Dendritic cell treated with granulocyte-macrophage colony-stimulating factor and Interleukin-4, amounts not matched to agents 40 ng/mL and 50 ng/mL, for 4 days (primary cell): Measurements from ENCODE around the gene KCNN4.

ENCODE experiments used
- H3K27ac Mint-ChIP-seq: one replicate; pipeline ENCODE4 v1.8.0; 2022; ENCODE audit warnings: mild to moderate bottlenecking, mixed read lengths
- H3K27me3 Mint-ChIP-seq: one replicate; pipeline ENCODE4 v1.8.0; 2022; ENCODE audit warnings: mild to moderate bottlenecking, mixed read lengths
- H3K36me3 Mint-ChIP-seq: one replicate; pipeline ENCODE4 v1.8.0; 2022; ENCODE audit warnings: low read depth, mixed read lengths
- H3K4me1 Mint-ChIP-seq: one replicate; pipeline ENCODE4 v1.8.0; 2022; ENCODE audit warnings: low read depth, mixed read lengths
- H3K4me3 Mint-ChIP-seq: one replicate; pipeline ENCODE4 v1.8.0; 2022; ENCODE audit warnings: mild to moderate bottlenecking, moderate library complexity, mixed read lengths
- H3K9me3 Mint-ChIP-seq: one replicate; pipeline ENCODE4 v1.8.0; 2022; ENCODE audit warnings: mixed read lengths
- intact Hi-C: fragments of 100-400 bp; cut with micrococcal nuclease; formaldehyde crosslinking; loops from one replicate; pipeline ENCODE4 v1.15.0; 2022

Gene KCNN4

GRCh38 chr19:43721469-43722048, 59.2 kb downstream of the KCNN4 start:
- Mint-ChIP-seq H3K36me3 (no peaks in the 10 kb centered on the region), H3K27ac (peak overlapping the region; percentile 72)
- intact Hi-C loops, result no loop called here

GRCh38 chr19:43720936-43721335, 59.8 kb downstream of the KCNN4 start:
- peak overlapping the region; percentile 72 for H3K27ac Mint-ChIP-seq
- H3K36me3 Mint-ChIP-seq, result no peaks in the 10 kb centered on the region
- H3K4me1 Mint-ChIP-seq, result peaks cover 25% of the 10 kb centered on the region
- intact Hi-C loops, result no loop called here
- no peaks in the 10 kb centered on the region for H3K9me3 Mint-ChIP-seq
- no peak overlapping the region for H3K4me3 Mint-ChIP-seq
- peaks cover 34% of the 10 kb centered on the region for H3K27me3 Mint-ChIP-seq

More at GRCh38 chr19:43721469-43722048, 59.2 kb downstream of the KCNN4 start:
- Mint-ChIP-seq H3K9me3 (no peaks in the 10 kb centered on the region), H3K27me3 (peaks cover 28% of the 10 kb centered on the region), H3K4me3 (no peak overlapping the region), H3K4me1 (peaks cover 29% of the 10 kb centered on the region)

DNA sequence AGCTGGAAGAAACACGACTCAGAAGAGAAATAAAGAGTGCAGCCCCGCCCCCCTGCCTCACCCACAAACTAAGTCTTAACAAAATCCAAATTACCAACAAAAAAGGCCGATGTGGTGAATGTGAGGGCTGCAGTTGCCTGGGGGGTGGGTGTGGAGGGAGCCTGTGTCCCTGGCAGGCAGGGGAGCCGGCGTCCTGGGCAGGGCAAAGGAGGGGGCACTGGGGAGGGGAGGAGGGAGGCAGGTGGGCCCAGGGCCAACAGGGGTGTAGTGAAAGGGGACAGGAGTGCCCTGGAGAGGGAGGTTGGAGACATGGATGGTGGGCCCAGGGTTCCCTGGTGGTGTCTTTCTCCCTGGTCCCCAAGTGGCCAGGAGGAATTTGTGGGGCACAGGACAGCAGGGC, 60.9 kb downstream of the KCNN4 start:
- no peak overlapping the region for H3K4me3 Mint-ChIP-seq
- peak overlapping the region; percentile 13 for H3K27ac Mint-ChIP-seq
- no peaks in the 10 kb centered on the region for H3K36me3 Mint-ChIP-seq
- H3K4me1 Mint-ChIP-seq, result peaks cover 15% of the 10 kb centered on the region
- no peaks in the 10 kb centered on the region for H3K9me3 Mint-ChIP-seq
- intact Hi-C loops, result no loop called here
- peaks cover 39% of the 10 kb centered on the region for H3K27me3 Mint-ChIP-seq

DNA sequence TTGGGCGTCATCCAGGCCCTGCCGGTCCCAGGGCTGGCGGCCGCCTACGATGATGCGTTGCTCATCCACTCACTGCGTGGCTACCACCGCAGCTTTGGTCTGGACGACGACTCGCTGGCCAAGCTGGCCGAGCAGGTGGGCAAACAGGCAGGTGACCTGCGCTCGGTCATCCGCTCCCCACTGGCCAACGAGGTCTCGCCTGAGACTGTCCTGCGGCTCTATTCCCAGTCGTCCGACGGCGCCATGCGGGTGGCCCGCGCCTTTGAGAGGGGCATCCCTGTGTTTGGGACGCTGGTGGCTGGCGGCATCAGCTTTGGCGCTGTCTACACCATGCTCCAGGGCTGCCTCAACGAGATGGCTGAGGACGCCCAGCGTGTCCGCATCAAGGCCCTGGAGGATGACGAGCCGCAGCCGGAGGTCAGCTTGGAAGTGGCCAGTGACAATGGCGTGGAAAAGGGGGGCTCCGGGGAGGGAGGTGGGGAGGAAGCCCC, 61.4 kb downstream of the KCNN4 start:
- intact Hi-C loops, result no loop called here
- peaks cover 44% of the 10 kb centered on the region for H3K27me3 Mint-ChIP-seq
- H3K4me3 Mint-ChIP-seq, result no peak overlapping the region
- peaks cover 14% of the 10 kb centered on the region for H3K4me1 Mint-ChIP-seq
- H3K27ac Mint-ChIP-seq, result peak overlapping the region; percentile 13
- H3K36me3 Mint-ChIP-seq, result no peaks in the 10 kb centered on the region
- no peaks in the 10 kb centered on the region for H3K9me3 Mint-ChIP-seq

DNA sequence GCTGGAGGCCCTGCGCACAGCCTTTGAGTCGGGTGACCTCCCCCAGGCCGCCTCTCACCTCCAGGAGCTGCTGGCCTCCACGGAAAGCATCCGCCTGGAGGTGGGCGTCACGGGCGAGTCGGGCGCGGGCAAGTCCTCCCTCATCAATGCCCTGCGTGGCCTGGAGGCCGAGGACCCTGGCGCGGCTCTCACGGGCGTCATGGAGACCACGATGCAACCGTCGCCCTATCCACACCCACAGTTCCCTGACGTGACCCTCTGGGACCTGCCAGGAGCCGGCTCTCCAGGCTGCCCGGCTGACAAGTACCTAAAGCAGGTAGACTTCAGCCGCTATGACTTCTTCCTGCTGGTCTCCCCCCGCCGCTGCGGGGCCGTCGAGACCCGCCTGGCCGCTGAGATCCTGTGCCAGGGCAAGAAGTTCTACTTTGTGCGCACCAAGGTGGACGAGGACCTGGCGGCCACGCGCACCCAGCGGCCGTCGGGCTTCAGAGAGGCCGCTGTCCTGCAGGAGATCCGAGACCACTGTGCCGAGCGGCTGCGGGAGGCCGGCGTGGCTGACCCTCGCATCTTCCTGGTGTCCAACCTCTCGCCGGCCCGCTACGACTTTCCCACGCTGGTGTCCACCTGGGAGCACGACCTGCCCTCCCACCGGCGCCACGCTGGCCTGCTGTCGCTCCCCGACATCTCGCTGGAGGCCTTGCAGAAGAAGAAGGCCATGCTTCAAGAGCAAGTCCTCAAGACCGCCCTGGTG, 62.0 kb downstream of the KCNN4 start:
- no peak overlapping the region for H3K4me3 Mint-ChIP-seq
- intact Hi-C loops, result no loop called here
- H3K9me3 Mint-ChIP-seq, result no peaks in the 10 kb centered on the region
- H3K27ac Mint-ChIP-seq, result peak overlapping the region; percentile 13
- H3K36me3 Mint-ChIP-seq, result no peaks in the 10 kb centered on the region
- H3K4me1 Mint-ChIP-seq, result peaks cover 13% of the 10 kb centered on the region
- H3K27me3 Mint-ChIP-seq, result peaks cover 44% of the 10 kb centered on the region
